ENCODE data around the gene KIF1B. TPM values are rescaled to one million over a fixed set of nuclear protein-coding genes. Genes with fewer than 3 reads are reported as not detected.

KIF1B gene
- total and polyA plus RNA-seq, 11 donors, result 25.0 to 137 (median 78.4) TPM

DNA sequence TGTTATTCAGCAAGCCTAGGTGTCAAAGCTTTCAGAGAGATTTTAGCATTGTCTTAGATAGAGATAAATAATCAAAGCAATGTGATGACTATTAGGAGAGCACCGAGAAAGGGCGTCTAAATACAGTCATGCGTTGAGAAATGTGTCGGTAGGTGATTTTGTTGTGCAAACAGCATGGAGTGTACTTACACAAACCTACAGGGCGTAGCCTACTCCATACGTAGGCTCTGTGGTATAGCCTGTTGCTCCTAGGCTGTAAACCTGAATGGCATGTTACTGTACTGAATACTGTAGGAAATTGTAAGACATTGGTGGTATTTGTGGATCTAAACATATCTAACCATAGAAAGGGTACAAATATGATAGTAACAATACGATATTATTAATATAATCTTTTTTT, 31.8 kb downstream of the KIF1B start:
- H3K36me3 ChIP-seq, result peaks cover 0 to 5% (median 0%) of the 10 kb centered on the region in 9 donors
- TF ChIP-seq POLR2A (IDR thresholded peaks at IDR 0.05), result no peak
- TF ChIP-seq, protein P1, sequence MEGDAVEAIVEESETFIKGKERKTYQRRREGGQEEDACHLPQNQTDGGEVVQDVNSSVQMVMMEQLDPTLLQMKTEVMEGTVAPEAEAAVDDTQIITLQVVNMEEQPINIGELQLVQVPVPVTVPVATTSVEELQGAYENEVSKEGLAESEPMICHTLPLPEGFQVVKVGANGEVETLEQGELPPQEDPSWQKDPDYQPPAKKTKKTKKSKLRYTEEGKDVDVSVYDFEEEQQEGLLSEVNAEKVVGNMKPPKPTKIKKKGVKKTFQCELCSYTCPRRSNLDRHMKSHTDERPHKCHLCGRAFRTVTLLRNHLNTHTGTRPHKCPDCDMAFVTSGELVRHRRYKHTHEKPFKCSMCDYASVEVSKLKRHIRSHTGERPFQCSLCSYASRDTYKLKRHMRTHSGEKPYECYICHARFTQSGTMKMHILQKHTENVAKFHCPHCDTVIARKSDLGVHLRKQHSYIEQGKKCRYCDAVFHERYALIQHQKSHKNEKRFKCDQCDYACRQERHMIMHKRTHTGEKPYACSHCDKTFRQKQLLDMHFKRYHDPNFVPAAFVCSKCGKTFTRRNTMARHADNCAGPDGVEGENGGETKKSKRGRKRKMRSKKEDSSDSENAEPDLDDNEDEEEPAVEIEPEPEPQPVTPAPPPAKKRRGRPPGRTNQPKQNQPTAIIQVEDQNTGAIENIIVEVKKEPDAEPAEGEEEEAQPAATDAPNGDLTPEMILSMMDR (IDR thresholded peaks at IDR 0.05), result no peak
- no peaks in the 10 kb centered on the region for H3K27me3 ChIP-seq
- no peak overlapping the region for H3K4me3 ChIP-seq
- ATAC-seq (peak in 2 of 4 donors; percentile 26 to 57), DNase-seq (no peak)
- no peaks in the 10 kb centered on the region for H3K9me3 ChIP-seq
- no peak overlapping the region for H3K27ac ChIP-seq
- 83 to 88% (median 86%) methylated on average over 7 of the region's 7 CpGs for WGBS, 4 donors
- H3K4me1 ChIP-seq, result peaks cover 0 to 42% (median 15%) of the 10 kb centered on the region in 12 donors
- intact Hi-C loops (cut with DNase I), result no loop called here

DNA sequence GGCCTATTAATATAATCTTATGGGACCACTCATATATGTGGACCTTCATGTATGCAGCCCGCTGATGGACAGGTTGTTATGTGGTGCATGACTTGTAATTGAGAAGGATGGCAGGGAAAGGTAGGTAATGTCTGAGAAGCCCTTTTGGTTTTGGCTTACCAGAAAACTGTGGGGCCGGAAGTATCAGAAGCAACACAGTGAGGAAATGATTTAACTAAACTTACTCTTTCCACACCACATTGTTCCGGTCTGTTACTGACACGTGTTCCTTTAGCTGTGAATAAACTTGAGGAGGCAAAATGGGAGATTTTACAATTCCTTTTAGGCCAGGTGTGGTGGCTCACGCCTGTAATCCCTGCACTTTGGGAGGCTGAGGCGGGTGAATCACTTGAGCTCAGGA, 32.4 kb downstream of the KIF1B start:
- Histone ChIP-seq H3K27ac (no peak overlapping the region), H3K4me1 (peaks cover 0 to 39% (median 11%) of the 10 kb centered on the region in 12 donors), H3K4me3 (no peak overlapping the region), H3K36me3 (no peaks in the 10 kb centered on the region), H3K27me3 (no peaks in the 10 kb centered on the region), H3K9me3 (no peaks in the 10 kb centered on the region)
- intact Hi-C loops (cut with DNase I), result no loop called here
- no peak for DNase-seq
- 86 to 89% (median 86%) methylated on average over 6 of the region's 6 CpGs for WGBS, 4 donors
- peak in 2 of 4 donors; percentile 44 to 62 for ATAC-seq
- TF ChIP-seq, protein P1 (IDR thresholded peaks at IDR 0.05), result no peak
- no peak for TF ChIP-seq POLR2A (IDR thresholded peaks at IDR 0.05)

DNA sequence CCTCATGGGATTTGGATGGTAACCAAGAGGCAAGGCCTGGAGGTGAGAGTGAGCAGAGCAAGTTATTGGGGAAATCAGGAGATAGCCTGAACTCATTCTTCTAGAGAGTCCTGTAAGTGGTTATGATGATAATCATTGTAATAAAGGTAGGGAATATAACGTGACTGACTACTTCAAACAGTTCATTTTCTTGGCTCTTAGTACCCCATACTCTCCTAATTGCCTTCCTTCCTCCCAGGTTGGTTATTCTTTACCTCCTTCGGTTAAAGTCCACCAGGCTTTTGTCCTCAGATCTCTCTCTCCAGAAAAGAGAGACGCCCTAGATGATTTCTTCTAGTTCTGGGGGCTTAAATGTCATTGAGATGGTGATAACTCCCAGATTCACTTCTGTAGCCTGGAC, 35.3 kb downstream of the KIF1B start:
- Histone ChIP-seq H3K27ac (no peak overlapping the region), H3K4me3 (no peak overlapping the region), H3K9me3 (no peaks in the 10 kb centered on the region), H3K27me3 (no peaks in the 10 kb centered on the region), H3K4me1 (peaks cover 0 to 52% (median 11%) of the 10 kb centered on the region in 12 donors), H3K36me3 (no peaks in the 10 kb centered on the region)
- TF ChIP-seq POLR2A (IDR thresholded peaks at IDR 0.05), result no peak
- TF ChIP-seq, protein P1 (IDR thresholded peaks at IDR 0.05), result no peak
- WGBS, 4 donors, result 60 to 79% (median 68%) methylated on average over 3 of the region's 3 CpGs
- ATAC-seq (no peak), DNase-seq (no peak)
- intact Hi-C loops (cut with DNase I), result no loop called here

DNA sequence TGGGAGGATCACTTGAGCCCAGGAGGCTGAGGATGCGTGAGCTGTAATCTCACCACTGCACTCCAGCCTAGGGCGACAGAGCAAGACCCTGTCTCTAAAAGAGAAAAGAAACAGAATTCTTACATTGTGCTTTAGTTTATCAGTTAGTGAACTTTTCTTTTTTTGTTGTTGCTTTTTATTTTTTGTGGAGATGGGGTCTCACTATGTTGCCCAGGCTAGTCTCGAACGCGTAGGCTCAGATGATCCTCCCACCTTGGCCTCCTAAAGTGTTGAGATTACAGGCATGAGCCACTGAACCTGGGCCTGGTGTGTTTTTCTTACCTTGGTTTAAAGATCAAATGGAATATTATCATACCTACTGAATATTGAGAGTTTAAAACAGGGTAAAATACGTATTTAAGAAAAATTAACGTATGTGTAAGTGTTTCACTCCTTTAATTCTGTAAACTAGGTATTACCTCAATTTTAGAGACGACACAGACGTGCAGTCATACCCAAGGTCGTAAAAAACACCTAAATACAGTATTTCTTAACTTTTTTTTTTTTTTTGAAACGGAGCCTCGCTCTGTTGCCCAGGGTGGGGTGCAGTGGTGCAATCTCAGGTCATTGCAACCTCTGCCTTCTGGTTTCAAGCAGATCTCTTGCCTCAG, 39.6 kb downstream of the KIF1B start:
- Histone ChIP-seq H3K4me3 (no peak overlapping the region), H3K27me3 (no peaks in the 10 kb centered on the region), H3K9me3 (no peaks in the 10 kb centered on the region), H3K27ac (no peak overlapping the region), H3K36me3 (no peaks in the 10 kb centered on the region), H3K4me1 (peaks cover 7 to 73% (median 34%) of the 10 kb centered on the region in 12 donors)
- intact Hi-C loops (cut with DNase I), result loop anchor here in 6 of 10 donors (5.0 kb wide), 2 partner anchors 33 to 38 kb away; partner anchors contain the start of gene KIF1B (in 4 of the 6)
- 93 to 98% (median 95%) methylated on average over 12 of the region's 12 CpGs for WGBS, 4 donors
- TF ChIP-seq, protein P1 (IDR thresholded peaks at IDR 0.05), result no peak
- TF ChIP-seq POLR2A (IDR thresholded peaks at IDR 0.05), result no peak
- DNase-seq (no peak), ATAC-seq (no peak)
